ENCODE measurements around the gene OR52E6.

The OR52E6 gene

GRCh38 chr11:5796541-5796940, 45.2 kb downstream of the OR52E6 start:
- DNase-seq (ENCODE audit: low read depth), result no peak

GRCh38 chr11:5791165-5791564, 50.5 kb downstream of the OR52E6 start, which contains the start of gene OR52N1:
Gene OR52N1 (minus strand): TSS chr11:5791265. CDS start chr11:5788816, 2,449 bp downstream.
- DNase-seq (ENCODE audit: low read depth), result no peak

All from stimulated activated CD8-positive, alpha-beta memory T cell treated with anti-CD3 and anti-CD28 coated beads, Interleukin-12 subunit alpha, Interleukin-12 subunit beta, amount 100 ng/mL, for 4 hours (primary cell).